ENCODE results near the gene AMHR2. TPM values are rescaled to one million over a fixed set of nuclear protein-coding genes. Genes with fewer than 3 reads are reported as not detected.
"Not testable (repeated sequence)": the region's sequence is repeated elsewhere in the genome, so short reads cannot be mapped to it uniquely, and the experiment has no call there.

The AMHR2 gene
- total RNA-seq, 1 experiment from 2014 or later: not detected

DNA sequence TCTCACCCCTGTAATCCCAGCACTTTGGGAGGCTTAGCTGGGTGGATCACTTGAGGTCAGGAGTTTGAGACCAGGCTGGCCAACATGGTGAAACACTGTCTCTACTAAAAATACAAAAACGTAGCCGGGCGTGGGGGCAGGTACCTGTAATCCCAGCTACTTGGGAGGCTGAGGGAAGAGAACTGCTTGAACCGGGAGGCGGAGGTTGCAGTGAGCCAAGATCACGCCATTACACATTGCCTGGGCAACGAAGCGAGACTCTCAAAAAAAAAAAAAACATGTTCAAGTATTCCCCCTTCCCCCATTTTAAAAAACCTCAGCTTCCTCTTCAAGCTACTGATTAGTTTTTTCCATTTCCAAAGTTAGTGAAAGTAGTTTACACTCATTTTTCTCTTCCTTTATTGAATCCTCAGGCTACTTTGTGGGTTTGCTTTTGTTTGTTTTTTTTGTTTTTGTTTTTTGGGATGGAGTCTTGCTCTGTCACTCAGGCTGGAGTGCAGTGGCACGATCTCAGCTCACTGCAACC lies 6.3 kb upstream of the AMHR2 start:
- not testable (repeated sequence) for H4K20me1 ChIP-seq (ENCODE audit: control insufficient read depth, insufficient read depth, insufficient read length); H3T11ph ChIP-seq (ENCODE audit: low read length); H3K4ac ChIP-seq (ENCODE audit: low read depth, low read length); H3K4me1 ChIP-seq (ENCODE audit: insufficient read depth, low read length); H2BK20ac ChIP-seq (ENCODE audit: low read depth, low read length, poor library complexity, severe bottlenecking); H3K14ac ChIP-seq (ENCODE audit: insufficient read depth, low read length); H3K27ac ChIP-seq (ENCODE audit: insufficient read length, low read depth, low read length); H3K27me3 ChIP-seq (ENCODE audit: insufficient read depth, low read length); H3K23ac ChIP-seq (ENCODE audit: insufficient read length, low read depth, low read length); H3K23me2 ChIP-seq (ENCODE audit: insufficient read length, low read depth, low read length, poor library complexity, severe bottlenecking); H3K79me1 ChIP-seq (ENCODE audit: insufficient read depth, low read depth, low read length, poor library complexity, severe bottlenecking); H2BK120ac ChIP-seq (ENCODE audit: low read depth, low read length, poor library complexity, severe bottlenecking); H4K8ac ChIP-seq (replicated peaks; ENCODE audit: insufficient read length, low read depth, low read length); H3K79me2 ChIP-seq (ENCODE audit: insufficient read depth, low read length); H3K18ac ChIP-seq (ENCODE audit: insufficient read length, low read depth, low read length); H3K56ac ChIP-seq (ENCODE audit: insufficient read length, low read depth, low read length); H3K4me2 ChIP-seq (ENCODE audit: insufficient read depth, insufficient read length, low read length); H2BK5ac ChIP-seq (ENCODE audit: insufficient read length, low read length); H2AFZ ChIP-seq (ENCODE audit: low read length); H3K27me3 Mint-ChIP-seq (ENCODE audit: low read depth); H4K5ac ChIP-seq (ENCODE audit: insufficient read length, low read depth, low read length); H3K4me3 Mint-ChIP-seq; H3K9ac ChIP-seq (ENCODE audit: extremely low read depth, insufficient read length, low read length); H4K91ac ChIP-seq (ENCODE audit: insufficient read length, low read depth, low read length); DNase-seq; H2AK5ac ChIP-seq (ENCODE audit: insufficient read length, low read length); H3K9me3 Mint-ChIP-seq; H3K27ac Mint-ChIP-seq; H2BK15ac ChIP-seq (ENCODE audit: low read depth, low read length); H2BK12ac ChIP-seq (ENCODE audit: insufficient read length, low read depth, low read length); H3K9me3 ChIP-seq (ENCODE audit: control insufficient read depth, low read depth, low read length); H3K36me3 Mint-ChIP-seq (ENCODE audit: insufficient read depth in 1 of 3, low read depth in 3 of 3)
- peaks cover 29% of the 10 kb centered on the region in 2 experiments for H3K4me1 Mint-ChIP-seq
- no CpG with 5 or more reads among the region's 9 CpGs for WGBS (ENCODE audit: extremely low coverage, insufficient read length, low lambda C conversion rate)
